GM12873 (cell line): ENCODE measurements around the gene VPS13C.

ENCODE experiments used
- TF ChIP-seq, protein P1 (sequence below): IDR thresholded peaks from 2 replicates; pipeline ENCODE4 v1.5.1; 2012; ENCODE audit warnings: low read depth, mild to moderate bottlenecking, moderate library complexity, low read length, control low read depth; ENCODE audit not compliant: insufficient read depth; ENCODE audit errors: missing control alignments

Gene VPS13C

DNA sequence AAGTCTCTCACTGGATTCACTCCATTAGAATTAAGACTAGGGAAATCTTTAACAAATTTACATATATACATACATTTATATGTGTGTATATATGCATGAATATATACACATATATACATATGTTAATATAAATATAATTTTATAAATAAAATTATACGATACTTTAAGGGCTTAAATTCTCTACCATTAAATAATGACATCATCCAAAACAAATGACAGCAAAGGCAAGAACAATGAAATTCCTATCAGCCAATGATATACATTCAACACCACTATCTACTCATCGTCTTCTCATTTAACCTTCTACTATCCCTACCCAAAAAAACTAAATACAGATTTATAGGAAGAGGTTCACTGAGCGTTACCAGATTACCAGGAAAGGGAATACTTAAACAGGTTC lies 152.0 kb downstream of the VPS13C start:
- TF ChIP-seq, protein P1, sequence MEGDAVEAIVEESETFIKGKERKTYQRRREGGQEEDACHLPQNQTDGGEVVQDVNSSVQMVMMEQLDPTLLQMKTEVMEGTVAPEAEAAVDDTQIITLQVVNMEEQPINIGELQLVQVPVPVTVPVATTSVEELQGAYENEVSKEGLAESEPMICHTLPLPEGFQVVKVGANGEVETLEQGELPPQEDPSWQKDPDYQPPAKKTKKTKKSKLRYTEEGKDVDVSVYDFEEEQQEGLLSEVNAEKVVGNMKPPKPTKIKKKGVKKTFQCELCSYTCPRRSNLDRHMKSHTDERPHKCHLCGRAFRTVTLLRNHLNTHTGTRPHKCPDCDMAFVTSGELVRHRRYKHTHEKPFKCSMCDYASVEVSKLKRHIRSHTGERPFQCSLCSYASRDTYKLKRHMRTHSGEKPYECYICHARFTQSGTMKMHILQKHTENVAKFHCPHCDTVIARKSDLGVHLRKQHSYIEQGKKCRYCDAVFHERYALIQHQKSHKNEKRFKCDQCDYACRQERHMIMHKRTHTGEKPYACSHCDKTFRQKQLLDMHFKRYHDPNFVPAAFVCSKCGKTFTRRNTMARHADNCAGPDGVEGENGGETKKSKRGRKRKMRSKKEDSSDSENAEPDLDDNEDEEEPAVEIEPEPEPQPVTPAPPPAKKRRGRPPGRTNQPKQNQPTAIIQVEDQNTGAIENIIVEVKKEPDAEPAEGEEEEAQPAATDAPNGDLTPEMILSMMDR: no peak

DNA sequence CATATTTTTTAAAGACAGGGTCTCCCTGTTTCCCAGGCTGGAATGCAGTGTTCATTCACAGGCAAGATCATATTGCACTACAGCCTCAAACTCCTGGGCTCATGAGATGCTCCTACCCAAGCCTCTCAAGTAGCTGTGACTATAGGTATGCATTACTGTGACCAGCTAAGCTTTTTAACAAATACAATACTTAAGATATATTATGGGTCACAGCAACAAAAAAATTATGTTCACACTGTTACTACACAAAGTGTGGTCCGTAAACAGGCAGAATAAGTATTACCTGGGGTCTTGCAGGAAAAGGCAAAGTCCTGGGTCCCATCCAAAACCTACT lies 152.5 kb downstream of the VPS13C start:
- TF ChIP-seq, protein P1: no peak

DNA sequence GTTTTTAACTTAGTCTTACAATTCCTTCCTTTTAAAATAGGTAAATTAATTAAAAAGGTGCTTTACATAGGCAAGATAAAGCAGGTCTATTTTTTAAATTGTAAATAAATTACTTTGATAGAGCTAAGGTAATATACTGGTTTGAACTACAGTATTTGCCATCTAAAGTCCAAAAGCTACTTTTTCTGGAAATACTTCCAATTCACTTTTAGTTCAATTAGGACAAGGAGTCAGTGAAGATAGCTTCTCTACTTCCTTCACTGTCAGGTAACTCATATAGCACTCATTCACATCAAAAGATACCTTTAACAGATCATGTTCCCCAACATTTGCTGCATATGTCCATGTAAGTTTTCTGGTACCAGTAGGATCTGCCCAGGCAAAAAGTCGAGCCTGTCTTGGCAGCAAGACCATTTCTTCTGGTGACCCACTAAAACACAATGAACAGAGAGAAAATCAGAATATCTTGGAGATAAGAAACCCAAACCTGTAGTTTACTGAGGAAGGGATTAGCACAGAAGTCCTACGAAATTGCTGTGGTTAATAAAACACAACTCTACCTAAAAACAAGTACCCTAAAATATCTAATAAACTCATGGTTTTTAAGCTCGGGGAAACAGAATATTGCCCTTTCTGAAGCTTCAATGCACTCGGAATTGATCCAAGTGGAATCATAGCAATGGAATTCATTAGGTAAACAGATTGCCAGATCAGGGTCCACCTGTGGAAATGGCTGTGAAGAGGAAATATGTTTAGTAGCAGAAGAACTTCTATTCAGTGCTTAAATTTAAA lies 153.1 kb downstream of the VPS13C start:
- TF ChIP-seq, protein P1: no peak

DNA sequence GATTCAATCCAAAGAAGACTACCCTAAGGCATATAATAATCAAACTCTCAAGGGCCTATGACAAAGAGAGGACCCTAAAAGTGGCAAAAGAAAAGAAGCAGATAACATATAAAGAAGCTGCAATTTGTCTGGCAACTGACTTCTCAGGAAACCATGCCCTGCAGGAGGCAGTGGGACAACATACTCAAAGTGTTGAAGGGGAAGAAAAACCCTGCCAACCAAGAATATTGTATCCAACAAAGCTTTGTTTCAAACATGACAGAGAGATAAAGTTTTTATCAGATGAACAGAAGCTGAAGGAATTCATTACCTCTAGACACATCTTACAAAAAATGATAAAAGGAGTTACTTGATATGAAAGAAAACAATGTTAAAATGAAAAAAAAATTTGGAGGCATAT lies 167.1 kb downstream of the VPS13C start:
- TF ChIP-seq, protein P1: no peak

DNA sequence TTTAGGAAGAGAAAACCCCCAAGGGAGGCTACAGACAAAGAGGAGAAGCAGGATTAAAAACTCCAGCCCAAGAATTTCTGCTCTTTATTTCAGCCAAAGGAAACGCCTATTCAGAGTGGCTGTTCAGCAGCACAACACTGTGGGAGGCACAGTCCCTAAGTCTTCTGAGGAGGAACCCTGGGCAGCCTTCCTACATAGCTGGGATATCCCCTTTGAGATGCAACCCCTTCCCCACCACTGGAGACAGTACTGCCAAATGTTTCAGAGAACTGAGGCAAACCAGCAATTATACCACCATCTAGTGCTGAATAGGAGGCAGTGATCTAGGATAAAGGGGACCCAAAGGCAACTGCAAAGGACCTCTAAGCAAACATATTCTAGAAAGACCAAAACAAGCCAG lies 168.1 kb downstream of the VPS13C start:
- TF ChIP-seq, protein P1: no peak

DNA sequence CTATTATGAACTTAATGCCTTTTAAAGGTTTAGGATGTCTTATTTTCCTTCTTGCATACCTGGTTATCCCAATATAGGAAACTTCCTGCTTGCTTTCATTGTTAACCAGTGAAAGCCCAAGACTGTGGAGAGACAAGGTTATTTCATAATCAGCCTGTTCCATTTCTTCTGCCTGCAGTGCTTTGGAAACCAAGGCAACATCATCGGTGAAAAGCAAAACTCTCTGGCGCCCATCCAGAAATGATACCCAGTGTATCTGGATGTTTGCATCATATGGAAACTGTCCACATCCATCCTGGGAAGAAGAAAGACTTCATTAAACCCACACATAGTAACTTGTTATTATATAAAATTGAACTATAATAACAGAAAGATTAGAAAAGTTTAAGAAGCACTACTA lies 170.1 kb downstream of the VPS13C start:
- TF ChIP-seq, protein P1: no peak

DNA sequence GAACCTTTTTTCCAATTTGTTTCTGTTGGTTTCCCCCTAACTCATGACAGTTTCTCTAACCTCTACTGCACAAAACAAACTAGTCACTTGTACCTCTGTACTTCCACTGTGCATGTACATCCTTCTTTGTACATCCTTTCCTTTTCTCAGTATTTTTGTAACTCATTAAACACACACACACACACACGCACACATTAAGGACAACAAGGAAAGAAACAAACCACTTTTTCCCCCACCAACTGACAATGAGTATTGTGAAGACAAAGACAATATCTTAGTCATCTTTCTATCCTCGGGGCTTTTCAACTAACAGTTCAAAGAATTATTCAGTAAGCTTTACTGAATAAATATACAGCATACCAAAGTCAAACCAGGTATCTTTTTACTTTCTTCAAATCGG lies 170.5 kb downstream of the VPS13C start:
- TF ChIP-seq, protein P1: no peak
